ENCODE measurements around the gene ANTKMT. TPM values are rescaled to one million over a fixed set of nuclear protein-coding genes. Genes with fewer than 3 reads are reported as not detected.

Gene ANTKMT
- total and polyA plus RNA-seq, 10 donors: 28.6 to 77.2 (median 38.7) TPM

DNA sequence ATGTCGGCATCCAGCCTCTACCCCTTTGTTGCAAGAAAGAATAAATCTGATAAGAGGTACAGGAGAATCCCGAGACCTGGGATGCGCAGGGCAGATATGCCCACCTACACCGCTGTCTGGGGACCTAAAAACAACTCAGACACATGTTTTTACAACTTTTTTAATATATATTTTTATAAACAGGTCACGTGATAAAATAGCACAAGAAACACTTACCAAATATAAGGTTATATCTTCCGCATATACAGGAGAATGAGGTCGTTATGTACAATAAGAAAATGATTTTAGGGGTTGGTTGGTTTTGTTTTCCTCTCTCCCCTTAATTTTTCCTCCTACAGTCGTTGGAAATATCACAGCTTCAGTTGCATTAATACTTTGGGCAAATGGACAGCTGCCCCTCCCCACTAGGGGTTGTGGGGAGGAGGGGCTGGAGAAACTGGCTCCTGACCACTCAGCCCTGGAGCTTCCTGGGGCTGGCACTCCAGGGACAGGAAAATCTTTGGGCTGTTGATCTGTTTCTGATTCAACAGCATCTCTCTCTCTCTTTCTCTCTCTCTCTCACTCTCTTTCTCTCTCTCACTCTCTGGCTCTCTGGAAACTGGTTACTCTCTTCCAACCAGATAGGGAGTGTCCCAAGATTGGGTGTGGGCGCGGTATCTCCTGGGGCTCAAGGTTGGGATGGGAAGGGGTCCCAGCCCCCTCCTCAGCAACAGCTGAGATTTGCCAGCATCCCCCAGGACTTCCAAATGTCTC is 28.4 kb upstream of the ANTKMT start:
- no peak for DNase-seq
- H3K4me3 ChIP-seq: no peak overlapping the region
- TF ChIP-seq POLR2AphosphoS5 (IDR thresholded peaks at IDR 0.05) (no peak), CTCF (IDR thresholded peaks at IDR 0.05 in 8 of 11, conservative IDR thresholded peaks at IDR 0.05 in 3 of 11) (no peak), POLR2A (IDR thresholded peaks at IDR 0.05) (no peak)
- peaks cover 0 to 7% (median 1%) of the 10 kb centered on the region in 6 donors for H3K36me3 ChIP-seq
- H3K27ac ChIP-seq: no peak overlapping the region
- peaks cover 25 to 66% (median 54%) of the 10 kb centered on the region in 6 donors for H3K4me1 ChIP-seq
- 70 to 77% (median 75%) methylated on average over 10 of the region's 10 CpGs for WGBS, 5 donors
- H3K27me3 ChIP-seq (replicated peaks in 1 of 7): peaks cover 0 to 61% (median 39%) of the 10 kb centered on the region in 7 donors
- intact Hi-C loops (cut with DNase I; ENCODE audit: low total_unique reads): no loop called here
- no peaks in the 10 kb centered on the region for H3K9me3 ChIP-seq

GRCh38 chr16:693364-693763 is 27.6 kb upstream of the ANTKMT start:
- intact Hi-C loops (cut with DNase I; ENCODE audit: low total_unique reads): no loop called here
- H3K27me3 ChIP-seq (replicated peaks in 1 of 7): peaks cover 0 to 69% (median 39%) of the 10 kb centered on the region in 7 donors
- H3K27ac ChIP-seq: no peak overlapping the region
- H3K9me3 ChIP-seq: no peaks in the 10 kb centered on the region
- H3K4me1 ChIP-seq: peaks cover 25 to 58% (median 49%) of the 10 kb centered on the region in 6 donors
- no peaks in the 10 kb centered on the region for H3K36me3 ChIP-seq
- peak overlapping the region in 1 of 8 donors; percentile 72 for H3K4me3 ChIP-seq
- 43 to 67% (median 53%) methylated on average over 9 to 22 of the region's 22 CpGs for WGBS, 5 donors
- TF ChIP-seq POLR2AphosphoS5 (IDR thresholded peaks at IDR 0.05) (peak in 1 of 3 donors; percentile 19), CTCF (IDR thresholded peaks at IDR 0.05 in 8 of 11, conservative IDR thresholded peaks at IDR 0.05 in 3 of 11) (no peak)
- DNase-seq: no peak

DNA sequence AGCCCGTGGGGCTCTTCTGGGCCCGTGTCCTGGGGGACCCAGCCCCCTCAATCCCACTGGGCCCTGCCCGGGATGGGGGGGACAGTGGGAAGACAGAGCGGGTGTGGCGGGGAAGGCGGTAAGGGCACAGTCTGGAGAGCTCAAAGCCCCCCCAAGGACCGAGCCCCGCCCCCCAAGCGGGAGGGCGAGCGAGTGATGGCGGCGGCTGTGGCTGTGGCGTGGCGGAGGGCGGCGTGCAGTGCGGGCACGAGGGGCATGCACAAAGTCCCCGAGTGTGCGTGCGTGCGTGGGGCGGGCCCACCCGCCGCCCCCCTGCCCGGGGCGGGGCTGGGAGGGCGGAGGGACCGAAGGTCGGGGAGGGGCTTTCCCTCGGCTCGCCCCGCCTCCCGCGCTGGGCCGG is 27.2 kb upstream of the ANTKMT start:
- peaks cover 0 to 73% (median 39%) of the 10 kb centered on the region in 7 donors for H3K27me3 ChIP-seq (replicated peaks in 1 of 7)
- peak overlapping the region in 1 of 8 donors; percentile 11 for H3K27ac ChIP-seq
- WGBS, 5 donors: 3 to 24% (median 13%) methylated on average over 17 to 37 of the region's 37 CpGs; no CpG with 5 or more reads in 1 of the 5 donors
- H3K36me3 ChIP-seq: no peaks in the 10 kb centered on the region
- TF ChIP-seq CTCF (IDR thresholded peaks at IDR 0.05 in 8 of 11, conservative IDR thresholded peaks at IDR 0.05 in 3 of 11) (no peak), POLR2A (IDR thresholded peaks at IDR 0.05) (no peak), POLR2AphosphoS5 (IDR thresholded peaks at IDR 0.05) (peak in 1 of 3 donors; percentile 1)
- H3K4me1 ChIP-seq: peaks cover 25 to 54% (median 45%) of the 10 kb centered on the region in 6 donors
- peak overlapping the region in 4 of 8 donors; percentile 40 to 72 (median 46) for H3K4me3 ChIP-seq
- no peak for DNase-seq
- H3K9me3 ChIP-seq: no peaks in the 10 kb centered on the region
- intact Hi-C loops (cut with DNase I; ENCODE audit: low total_unique reads): no loop called here

DNA sequence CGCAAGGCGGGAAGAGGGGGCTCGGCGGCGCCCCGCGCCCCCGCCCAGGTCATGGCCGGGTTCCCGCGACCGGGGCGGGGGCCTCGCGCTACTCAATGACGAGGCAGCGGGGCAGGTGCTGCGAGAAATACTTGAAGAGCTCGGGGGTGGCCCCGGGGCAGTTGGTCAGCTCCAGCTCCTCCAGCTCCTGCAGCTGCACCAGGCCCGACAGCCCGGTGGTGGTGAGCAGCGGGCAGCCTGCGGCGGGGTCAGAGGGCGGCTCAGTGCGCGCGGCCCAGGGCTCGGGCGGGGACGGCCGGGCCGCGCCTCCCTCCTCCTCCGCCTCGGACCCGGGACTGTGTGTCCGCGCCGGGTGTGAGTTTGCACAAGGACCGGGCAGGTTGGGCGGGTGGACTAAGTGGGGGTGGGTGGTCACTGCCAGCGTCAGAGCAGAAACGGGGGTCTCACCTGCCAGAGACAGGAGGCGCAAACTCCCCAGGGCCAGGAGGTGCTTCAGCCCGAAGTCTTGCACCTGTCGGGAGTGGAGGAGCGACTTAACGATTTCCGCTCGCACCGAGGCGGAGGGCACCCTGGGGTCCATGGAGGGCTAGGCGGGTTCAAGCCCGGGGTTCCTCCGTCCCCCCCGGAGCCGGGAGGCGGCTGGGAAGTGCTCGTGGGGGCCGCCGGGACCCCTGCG is 26.6 kb upstream of the ANTKMT start:
- TF ChIP-seq POLR2A (IDR thresholded peaks at IDR 0.05) (no peak), POLR2AphosphoS5 (IDR thresholded peaks at IDR 0.05) (no peak), CTCF (IDR thresholded peaks at IDR 0.05 in 8 of 11, conservative IDR thresholded peaks at IDR 0.05 in 3 of 11) (no peak)
- peak overlapping the region in 2 of 8 donors; percentile 56 to 73 for H3K27ac ChIP-seq
- peak overlapping the region; percentile 6 to 72 (median 46) for H3K4me3 ChIP-seq
- WGBS, 5 donors: 2 to 11% (median 4%) methylated on average over 11 to 64 of the region's 64 CpGs
- no peak for DNase-seq
- intact Hi-C loops (cut with DNase I; ENCODE audit: low total_unique reads): no loop called here
- H3K9me3 ChIP-seq: no peaks in the 10 kb centered on the region
- no peaks in the 10 kb centered on the region for H3K36me3 ChIP-seq
- H3K4me1 ChIP-seq: peaks cover 19 to 50% (median 39%) of the 10 kb centered on the region in 6 donors
- peaks cover 0 to 78% (median 43%) of the 10 kb centered on the region in 7 donors for H3K27me3 ChIP-seq (replicated peaks in 1 of 7)
